Loucy (cell line): ENCODE data around the gene KDM5A.

ENCODE experiments used
- CTCF ChIP-seq: fragments of 200-600 bp; sonication (generic); conservative IDR thresholded peaks from 2 replicates; pipeline ENCODE4 v1.5.1; 2014; ENCODE audit warnings: mild to moderate bottlenecking, antibody characterized with exemption, low read length
- EZH2phosphoT487 ChIP-seq: fragments of 200-600 bp; IDR thresholded peaks from 2 replicates; pipeline ENCODE4 v1.6.1; 2018; ENCODE audit warnings: antibody characterized with exemption, mild to moderate bottlenecking, moderate library complexity, borderline replicate concordance

- no peak for TF ChIP-seq CTCF
- TF ChIP-seq EZH2phosphoT487: no peak
These were observed 81.7 kb downstream of the KDM5A start for GRCh38 chr12:307406-307805.
